Measurements from ENCODE around the gene CCR7.

Gene CCR7

GRCh38 chr17:40530531-40530994 lies 34.7 kb downstream of the CCR7 start:
- H3K9ac ChIP-seq (ENCODE audit: low read length), result no peak overlapping the region
- H3K9me3 ChIP-seq (replicated peaks; ENCODE audit: insufficient read depth, low read length), result no peaks in the 10 kb centered on the region
- no peaks in the 10 kb centered on the region for H3K79me2 ChIP-seq (ENCODE audit: low read length)
- DNase-seq, result no peak
- H3K27ac ChIP-seq (ENCODE audit: low read length), result no peak overlapping the region
- H3K4me1 ChIP-seq (ENCODE audit: low read length), result no peaks in the 10 kb centered on the region; the same call in none of the 2 replicates
- peaks cover 10% of the 10 kb centered on the region for H3K27me3 ChIP-seq (replicated peaks; ENCODE audit: insufficient read depth, low read length)
- H3K4me3 ChIP-seq (ENCODE audit: low read length), result no peak overlapping the region
- no peaks in the 10 kb centered on the region for H3K9me2 ChIP-seq (replicated peaks; ENCODE audit: insufficient read depth, low read length)
- H3K36me3 ChIP-seq (replicated peaks; ENCODE audit: insufficient read depth, low read length), result no peaks in the 10 kb centered on the region
- H3K4me2 ChIP-seq (ENCODE audit: low read depth, low read length), result no peak overlapping the region
- TF ChIP-seq CTCF (IDR thresholded peaks at IDR 0.05; ENCODE audit: low read length) (no peak), EZH2phosphoT487 (IDR thresholded peaks at IDR 0.05; ENCODE audit: low read length) (no peak), EZH2 (optimal IDR thresholded peaks at IDR 0.05; ENCODE audit: low read depth, low read length) (no peak)
- no peak overlapping the region for H2AFZ ChIP-seq (ENCODE audit: low read length)
- H4K20me1 ChIP-seq (ENCODE audit: insufficient read depth, low read length), result no peaks in the 10 kb centered on the region
- H3F3A ChIP-seq (ENCODE audit: insufficient read depth, low read length), result no peaks in the 10 kb centered on the region

GRCh38 chr17:40529991-40530390 lies 35.3 kb downstream of the CCR7 start:
- TF ChIP-seq EZH2phosphoT487 (IDR thresholded peaks at IDR 0.05; ENCODE audit: low read length) (no peak), CTCF (IDR thresholded peaks at IDR 0.05; ENCODE audit: low read length) (no peak), EZH2 (optimal IDR thresholded peaks at IDR 0.05; ENCODE audit: low read depth, low read length) (no peak)
- Histone ChIP-seq H3K36me3 (replicated peaks; ENCODE audit: insufficient read depth, low read length) (no peaks in the 10 kb centered on the region), H3K4me1 (ENCODE audit: low read length) (no peaks in the 10 kb centered on the region; the same call in none of the 2 replicates), H3K9me2 (replicated peaks; ENCODE audit: insufficient read depth, low read length) (no peaks in the 10 kb centered on the region), H3K79me2 (ENCODE audit: low read length) (no peaks in the 10 kb centered on the region), H3K4me2 (ENCODE audit: low read depth, low read length) (no peak overlapping the region), H3K9ac (ENCODE audit: low read length) (no peak overlapping the region), H4K20me1 (ENCODE audit: insufficient read depth, low read length) (no peaks in the 10 kb centered on the region), H3K27me3 (replicated peaks; ENCODE audit: insufficient read depth, low read length) (peaks cover 5% of the 10 kb centered on the region), H3K27ac (ENCODE audit: low read length) (no peak overlapping the region), H3K9me3 (replicated peaks; ENCODE audit: insufficient read depth, low read length) (no peaks in the 10 kb centered on the region), H2AFZ (ENCODE audit: low read length) (no peak overlapping the region), H3F3A (ENCODE audit: insufficient read depth, low read length) (no peaks in the 10 kb centered on the region), H3K4me3 (ENCODE audit: low read length) (no peak overlapping the region)
- DNase-seq, result no peak

GRCh38 chr17:40528692-40529417 lies 36.4 kb downstream of the CCR7 start:
- no peak overlapping the region for H3K9ac ChIP-seq (ENCODE audit: low read length)
- H4K20me1 ChIP-seq (ENCODE audit: insufficient read depth, low read length), result no peaks in the 10 kb centered on the region
- no peak overlapping the region for H2AFZ ChIP-seq (ENCODE audit: low read length)
- no peak overlapping the region for H3K4me3 ChIP-seq (ENCODE audit: low read length)
- no peaks in the 10 kb centered on the region for H3K9me2 ChIP-seq (replicated peaks; ENCODE audit: insufficient read depth, low read length)
- no peak for DNase-seq
- TF ChIP-seq CTCF (IDR thresholded peaks at IDR 0.05; ENCODE audit: low read length), result no peak
- no peak for TF ChIP-seq EZH2phosphoT487 (IDR thresholded peaks at IDR 0.05; ENCODE audit: low read length)
- TF ChIP-seq EZH2 (optimal IDR thresholded peaks at IDR 0.05; ENCODE audit: low read depth, low read length), result no peak
- H3K4me1 ChIP-seq (ENCODE audit: low read length), result no peaks in the 10 kb centered on the region; the same call in none of the 2 replicates
- no peaks in the 10 kb centered on the region for H3F3A ChIP-seq (ENCODE audit: insufficient read depth, low read length)
- no peak overlapping the region for H3K4me2 ChIP-seq (ENCODE audit: low read depth, low read length)
- no peaks in the 10 kb centered on the region for H3K9me3 ChIP-seq (replicated peaks; ENCODE audit: insufficient read depth, low read length)
- no peak overlapping the region for H3K27ac ChIP-seq (ENCODE audit: low read length)
- no peaks in the 10 kb centered on the region for H3K79me2 ChIP-seq (ENCODE audit: low read length)
- H3K36me3 ChIP-seq (replicated peaks; ENCODE audit: insufficient read depth, low read length), result no peaks in the 10 kb centered on the region
- peaks cover 4% of the 10 kb centered on the region; the same call in 1 of the 2 replicates for H3K27me3 ChIP-seq (replicated peaks; ENCODE audit: insufficient read depth, low read length)
